ENCODE data around the gene SNTN. TPM values are rescaled to one million over a fixed set of nuclear protein-coding genes. Genes with fewer than 3 reads are reported as not detected.

The SNTN gene
- total RNA-seq, result not detected in 2 replicates

DNA sequence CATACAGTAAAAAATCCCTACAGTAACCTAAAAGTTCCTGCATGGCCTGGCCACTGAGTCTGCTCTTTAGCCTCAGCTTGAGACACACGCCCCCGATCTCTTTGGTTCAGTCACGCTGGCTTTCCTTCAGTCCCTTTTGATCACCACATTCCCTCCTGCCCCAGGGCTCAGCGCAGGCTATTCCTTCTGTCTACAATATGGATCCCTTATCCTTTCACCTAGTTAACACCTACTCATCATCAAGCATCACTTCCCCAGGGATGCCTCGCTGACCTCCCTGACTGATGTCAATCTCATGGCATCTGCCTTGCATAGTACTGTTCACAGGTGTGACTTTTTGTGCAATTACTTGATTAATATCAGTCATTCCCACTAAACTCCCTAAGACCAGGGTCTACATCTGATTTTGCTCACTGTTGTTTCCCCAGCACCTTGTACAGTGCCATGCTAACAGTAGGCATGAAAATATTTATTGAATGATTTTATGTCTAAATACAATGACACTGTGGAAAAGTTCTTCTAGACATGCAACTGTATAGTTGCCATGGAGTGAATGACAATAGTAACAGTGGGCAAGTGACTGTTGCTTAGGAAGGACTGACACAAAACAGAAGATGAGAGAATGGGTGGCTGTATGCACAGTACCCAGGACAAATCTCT is at the start of gene SNTN:
Gene SNTN, plus strand, starts transcription at position 610 of the 660 bp plus-strand sequence. Its CDS starts 13 bp downstream, at position 623.
- H3K27me3 ChIP-seq (ENCODE audit: control insufficient read depth, insufficient read depth, low read length), result no peaks in the 10 kb centered on the region
- TF ChIP-seq, protein P1, sequence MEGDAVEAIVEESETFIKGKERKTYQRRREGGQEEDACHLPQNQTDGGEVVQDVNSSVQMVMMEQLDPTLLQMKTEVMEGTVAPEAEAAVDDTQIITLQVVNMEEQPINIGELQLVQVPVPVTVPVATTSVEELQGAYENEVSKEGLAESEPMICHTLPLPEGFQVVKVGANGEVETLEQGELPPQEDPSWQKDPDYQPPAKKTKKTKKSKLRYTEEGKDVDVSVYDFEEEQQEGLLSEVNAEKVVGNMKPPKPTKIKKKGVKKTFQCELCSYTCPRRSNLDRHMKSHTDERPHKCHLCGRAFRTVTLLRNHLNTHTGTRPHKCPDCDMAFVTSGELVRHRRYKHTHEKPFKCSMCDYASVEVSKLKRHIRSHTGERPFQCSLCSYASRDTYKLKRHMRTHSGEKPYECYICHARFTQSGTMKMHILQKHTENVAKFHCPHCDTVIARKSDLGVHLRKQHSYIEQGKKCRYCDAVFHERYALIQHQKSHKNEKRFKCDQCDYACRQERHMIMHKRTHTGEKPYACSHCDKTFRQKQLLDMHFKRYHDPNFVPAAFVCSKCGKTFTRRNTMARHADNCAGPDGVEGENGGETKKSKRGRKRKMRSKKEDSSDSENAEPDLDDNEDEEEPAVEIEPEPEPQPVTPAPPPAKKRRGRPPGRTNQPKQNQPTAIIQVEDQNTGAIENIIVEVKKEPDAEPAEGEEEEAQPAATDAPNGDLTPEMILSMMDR (IDR thresholded peaks at IDR 0.05; ENCODE audit: insufficient read depth, low read length, poor library complexity, severe bottlenecking), result no peak

DNA sequence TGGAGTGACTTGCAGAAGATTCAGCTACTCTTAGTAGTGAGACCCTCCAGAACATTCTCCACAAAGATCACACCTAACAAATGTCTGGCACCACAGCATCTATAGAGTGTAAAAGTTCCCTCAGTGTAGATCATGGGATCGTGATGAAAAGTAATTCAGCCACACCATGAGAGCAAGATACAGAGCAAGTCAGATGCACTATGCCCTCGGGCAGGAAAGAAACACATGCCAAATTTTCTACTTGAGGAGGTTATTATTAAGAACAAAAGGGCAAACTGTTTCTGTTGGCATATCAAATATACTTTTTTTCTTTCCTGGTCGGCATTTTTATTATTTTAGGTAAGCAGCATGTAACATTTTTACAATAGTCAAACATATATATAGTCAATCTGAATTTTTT is 44.8 kb upstream of the SNTN start:
- no peak for DNase-seq (ENCODE audit: low read depth)
- TF ChIP-seq, protein P1 (IDR thresholded peaks at IDR 0.05; ENCODE audit: insufficient read depth, low read length, poor library complexity, severe bottlenecking), result no peak
- Histone ChIP-seq H3K4me3 (ENCODE audit: low read depth, low read length) (no peak overlapping the region), H3K36me3 (ENCODE audit: control insufficient read depth, insufficient read depth, low read length) (no peaks in the 10 kb centered on the region), H3K27me3 (ENCODE audit: control insufficient read depth, insufficient read depth, low read length) (no peaks in the 10 kb centered on the region)

More for the DNA sequence above, at the start of gene SNTN:
- Histone ChIP-seq H3K36me3 (ENCODE audit: control insufficient read depth, insufficient read depth, low read length) (no peaks in the 10 kb centered on the region), H3K4me3 (ENCODE audit: low read depth, low read length) (no peak within 1 kb of the TSS)
- no peak for DNase-seq (ENCODE audit: low read depth)

DNA sequence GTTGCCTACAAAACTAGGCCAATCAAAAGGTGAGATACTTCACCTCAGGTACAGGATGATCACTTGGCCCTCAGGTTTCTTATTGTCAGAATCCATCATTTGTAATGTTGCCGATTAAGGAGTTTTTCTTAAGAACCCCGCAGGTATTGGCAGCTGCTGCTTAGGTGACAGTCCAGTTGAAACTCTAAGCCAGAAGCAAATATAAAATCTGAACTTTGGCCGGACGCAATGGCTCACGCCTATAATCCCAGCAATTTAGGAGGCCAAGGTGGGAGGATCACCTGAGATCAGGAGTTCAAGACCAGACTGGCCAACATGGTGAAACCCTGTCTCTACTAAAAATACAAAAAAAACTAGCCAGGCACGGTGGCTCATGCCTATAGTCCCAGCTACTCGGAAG is 43.1 kb upstream of the SNTN start:
- TF ChIP-seq, protein P1 (IDR thresholded peaks at IDR 0.05; ENCODE audit: insufficient read depth, low read length, poor library complexity, severe bottlenecking), result no peak
- Histone ChIP-seq H3K36me3 (ENCODE audit: control insufficient read depth, insufficient read depth, low read length) (no peaks in the 10 kb centered on the region), H3K4me3 (ENCODE audit: low read depth, low read length) (no peak overlapping the region), H3K27me3 (ENCODE audit: control insufficient read depth, insufficient read depth, low read length) (no peaks in the 10 kb centered on the region)
- DNase-seq (ENCODE audit: low read depth), result no peak

DNA sequence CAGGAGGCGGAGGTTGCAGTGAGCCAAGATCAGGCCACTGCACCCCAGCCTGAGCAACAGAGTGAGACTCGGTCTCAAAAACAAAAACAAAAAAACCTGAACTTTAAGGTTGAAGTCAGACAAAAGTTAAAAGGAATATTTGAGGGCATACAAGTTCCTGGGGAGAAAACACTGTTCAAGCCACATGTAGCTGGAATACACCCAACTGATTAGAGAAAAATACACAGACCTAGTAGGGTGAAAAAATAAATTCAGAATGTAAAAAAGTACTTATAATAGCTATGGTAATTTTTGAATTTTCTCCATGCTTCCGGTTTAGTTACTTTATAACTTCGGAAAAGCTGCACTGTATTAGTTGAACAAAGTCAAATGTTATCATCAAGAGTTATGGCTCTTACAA is 42.6 kb upstream of the SNTN start:
- no peaks in the 10 kb centered on the region for H3K36me3 ChIP-seq (ENCODE audit: control insufficient read depth, insufficient read depth, low read length)
- TF ChIP-seq, protein P1 (IDR thresholded peaks at IDR 0.05; ENCODE audit: insufficient read depth, low read length, poor library complexity, severe bottlenecking), result no peak
- no peak for DNase-seq (ENCODE audit: low read depth)
- H3K27me3 ChIP-seq (ENCODE audit: control insufficient read depth, insufficient read depth, low read length), result no peaks in the 10 kb centered on the region
- H3K4me3 ChIP-seq (ENCODE audit: low read depth, low read length), result no peak overlapping the region

DNA sequence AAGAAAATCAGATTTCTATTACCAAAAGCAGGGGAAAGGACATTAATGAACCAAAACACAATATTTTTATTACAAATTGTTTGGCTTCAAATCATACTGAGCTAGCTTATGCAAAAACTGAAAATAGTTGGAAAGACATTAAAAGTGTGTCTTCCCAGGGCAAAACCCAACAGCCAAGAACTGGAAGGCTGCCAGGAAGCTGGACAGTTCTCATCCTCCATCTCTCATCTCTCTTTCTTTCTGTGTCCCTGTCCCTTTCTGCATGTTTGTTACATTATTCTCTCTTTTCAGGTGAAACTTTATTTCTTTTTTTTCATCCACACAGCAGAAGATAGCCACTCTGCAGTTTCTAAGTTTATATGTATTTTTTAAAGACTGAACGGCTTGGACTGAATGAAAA is 41.1 kb upstream of the SNTN start:
- DNase-seq (ENCODE audit: low read depth), result no peak
- Histone ChIP-seq H3K36me3 (ENCODE audit: control insufficient read depth, insufficient read depth, low read length) (no peaks in the 10 kb centered on the region), H3K4me3 (ENCODE audit: low read depth, low read length) (no peak overlapping the region), H3K27me3 (ENCODE audit: control insufficient read depth, insufficient read depth, low read length) (no peaks in the 10 kb centered on the region)
- TF ChIP-seq, protein P1 (IDR thresholded peaks at IDR 0.05; ENCODE audit: insufficient read depth, low read length, poor library complexity, severe bottlenecking), result no peak

- no peaks in the 10 kb centered on the region for H3K36me3 ChIP-seq (ENCODE audit: control insufficient read depth, insufficient read depth, low read length)
- H3K4me3 ChIP-seq (ENCODE audit: low read depth, low read length), result no peak overlapping the region
- H3K27me3 ChIP-seq (ENCODE audit: control insufficient read depth, insufficient read depth, low read length), result no peaks in the 10 kb centered on the region
- no peak for DNase-seq (ENCODE audit: low read depth)
- TF ChIP-seq, protein P1 (IDR thresholded peaks at IDR 0.05; ENCODE audit: insufficient read depth, low read length, poor library complexity, severe bottlenecking), result no peak
These were observed 38.9 kb upstream of the SNTN start for GRCh38 chr3:63613561-63613960.

Measured in kidney epithelial cell (primary cell).